Thoracic aorta (tissue), 2 donors: ENCODE measurements around the gene BCL2. TPM values are rescaled to one million over a fixed set of nuclear protein-coding genes. Genes with fewer than 3 reads are reported as not detected.

Experiments
- ATAC-seq: fragments of 150-250 bp; one replicate; pipeline ENCODE4 v1.8.0; 2017; ENCODE audit warnings: low read depth; ENCODE audit not compliant: insufficient number of reproducible peaks, low FRiP score
- DNase-seq: peaks from one replicate; pipeline ENCODE4 v3.0.0-alpha.2; 2020; ENCODE audit warnings: low spot score
- H3K27ac ChIP-seq, 2 donors: fragments of 200-600 bp; sonication (generic); 1 replicate in 1 of 2; 2 replicates in 1 of 2; pipeline ENCODE4 v1.5.1; 2016; ENCODE audit warnings: mild to moderate bottlenecking in 2 of 2, moderate library complexity in 2 of 2
- H3K27me3 ChIP-seq: fragments of 200-600 bp; sonication (generic); replicated peaks from 2 replicates; pipeline ENCODE4 v1.6.0; 2016; ENCODE audit warnings: mild to moderate bottlenecking; ENCODE audit not compliant: insufficient read depth
- H3K36me3 ChIP-seq: fragments of 200-600 bp; sonication (generic); one replicate; pipeline ENCODE4 v1.5.1; 2016
- H3K4me1 ChIP-seq, 2 donors: fragments of 200-600 bp; sonication (generic); 1 replicate in 1 of 2; 2 replicates in 1 of 2; pipeline versions ENCODE4 v1.5.1 to v1.6.0; 2016; ENCODE audit warnings: low read depth in 2 of 2, mild to moderate bottlenecking in 1 of 2; ENCODE audit not compliant: control insufficient read depth in 1 of 2
- H3K4me3 ChIP-seq: fragments of 200-600 bp; sonication (generic); 2 replicates; pipeline ENCODE4 v1.5.1; 2016; ENCODE audit warnings: mild to moderate bottlenecking
- H3K9me3 ChIP-seq: fragments of 200-600 bp; sonication (generic); 2 replicates; pipeline ENCODE4 v1.5.1; 2016
- total RNA-seq, 2 donors: library from RNA; depleted of rRNA; stranded (reverse); fragments of >200 nt; gene quantifications; one replicate each; pipeline versions ENCODE4 v1.1.0 to v1.2.3, GENCODE V29; 2016
- TF ChIP-seq, protein P1 (sequence below): fragments of 200-600 bp; sonication (generic); IDR thresholded peaks from one replicate; pipeline ENCODE4 v1.5.1; 2019; ENCODE audit warnings: antibody characterized with exemption

BCL2 gene
- total RNA-seq, 2 donors from 2014 or later = 22.9 to 29.3 TPM

DNA sequence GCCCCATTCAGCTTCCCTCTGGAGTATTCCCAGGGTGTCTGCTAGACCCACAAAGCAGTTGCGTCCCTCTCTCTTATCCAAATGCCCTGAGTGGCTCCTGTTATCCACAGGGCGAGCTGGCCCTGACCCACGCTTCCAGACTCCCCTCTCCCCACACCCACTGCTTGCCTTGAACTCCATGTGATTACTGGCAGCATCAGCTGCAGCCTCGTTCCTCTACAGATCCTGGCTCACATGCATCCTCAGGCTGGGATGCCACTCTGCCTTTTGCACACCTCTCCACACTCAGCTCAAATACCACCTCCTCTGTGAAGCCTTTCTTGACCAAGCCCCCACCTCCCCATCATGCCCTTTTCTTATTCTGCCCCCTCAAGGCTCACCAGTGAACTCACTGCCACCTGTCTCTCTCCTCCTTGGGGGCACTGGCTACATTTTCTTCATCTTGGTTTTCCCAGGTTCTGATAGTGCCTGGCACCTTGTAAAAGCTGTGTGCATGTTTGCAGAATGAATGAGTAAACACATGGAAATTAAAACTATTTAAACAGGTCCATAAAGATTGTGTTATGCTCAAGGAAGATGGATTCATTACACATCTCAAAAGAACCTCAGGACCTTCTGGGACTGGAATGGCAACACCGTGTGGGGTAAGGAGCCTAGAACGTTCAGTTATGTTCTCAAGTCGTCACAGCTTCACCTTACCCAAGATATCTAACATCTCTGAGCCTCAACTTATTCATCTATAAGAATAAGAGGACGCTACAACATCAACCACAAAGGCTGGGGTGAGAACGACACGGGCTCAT is 165.0 kb downstream of the BCL2 start:
- Histone ChIP-seq H3K4me3 (no peak overlapping the region), H3K36me3 (no peaks in the 10 kb centered on the region), H3K27me3 (no peaks in the 10 kb centered on the region), H3K27ac (no peak overlapping the region), H3K4me1 (peaks cover 21 to 53% of the 10 kb centered on the region in 2 donors), H3K9me3 (no peaks in the 10 kb centered on the region)
- no peak for DNase-seq
- TF ChIP-seq, protein P1, sequence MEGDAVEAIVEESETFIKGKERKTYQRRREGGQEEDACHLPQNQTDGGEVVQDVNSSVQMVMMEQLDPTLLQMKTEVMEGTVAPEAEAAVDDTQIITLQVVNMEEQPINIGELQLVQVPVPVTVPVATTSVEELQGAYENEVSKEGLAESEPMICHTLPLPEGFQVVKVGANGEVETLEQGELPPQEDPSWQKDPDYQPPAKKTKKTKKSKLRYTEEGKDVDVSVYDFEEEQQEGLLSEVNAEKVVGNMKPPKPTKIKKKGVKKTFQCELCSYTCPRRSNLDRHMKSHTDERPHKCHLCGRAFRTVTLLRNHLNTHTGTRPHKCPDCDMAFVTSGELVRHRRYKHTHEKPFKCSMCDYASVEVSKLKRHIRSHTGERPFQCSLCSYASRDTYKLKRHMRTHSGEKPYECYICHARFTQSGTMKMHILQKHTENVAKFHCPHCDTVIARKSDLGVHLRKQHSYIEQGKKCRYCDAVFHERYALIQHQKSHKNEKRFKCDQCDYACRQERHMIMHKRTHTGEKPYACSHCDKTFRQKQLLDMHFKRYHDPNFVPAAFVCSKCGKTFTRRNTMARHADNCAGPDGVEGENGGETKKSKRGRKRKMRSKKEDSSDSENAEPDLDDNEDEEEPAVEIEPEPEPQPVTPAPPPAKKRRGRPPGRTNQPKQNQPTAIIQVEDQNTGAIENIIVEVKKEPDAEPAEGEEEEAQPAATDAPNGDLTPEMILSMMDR = no peak
- ATAC-seq = no peak

DNA sequence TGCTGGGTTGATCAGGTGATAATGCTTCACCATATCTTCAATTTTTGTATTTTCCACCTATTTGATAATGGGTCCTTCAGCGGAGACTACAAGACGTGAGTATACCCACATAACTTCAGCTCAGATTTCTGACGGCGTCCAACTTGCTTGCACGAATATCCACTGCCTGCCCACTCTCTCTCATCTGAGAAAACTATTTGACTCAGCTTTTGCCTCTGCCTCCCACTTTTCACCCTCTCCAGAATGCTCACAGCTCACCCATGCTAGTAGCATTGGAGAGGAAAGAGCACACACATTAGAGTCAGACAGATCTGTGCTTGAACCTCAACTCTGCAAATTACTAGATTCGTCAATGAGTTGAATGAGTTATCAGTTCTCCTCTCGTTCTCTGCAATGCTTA is 166.8 kb downstream of the BCL2 start:
- Histone ChIP-seq H3K36me3 (no peaks in the 10 kb centered on the region), H3K27ac (no peak overlapping the region), H3K4me1 (peaks cover 15 to 53% of the 10 kb centered on the region in 2 donors), H3K27me3 (no peaks in the 10 kb centered on the region), H3K4me3 (no peak overlapping the region), H3K9me3 (no peaks in the 10 kb centered on the region)
- ATAC-seq (no peak), DNase-seq (no peak)
- TF ChIP-seq, protein P1 = no peak

DNA sequence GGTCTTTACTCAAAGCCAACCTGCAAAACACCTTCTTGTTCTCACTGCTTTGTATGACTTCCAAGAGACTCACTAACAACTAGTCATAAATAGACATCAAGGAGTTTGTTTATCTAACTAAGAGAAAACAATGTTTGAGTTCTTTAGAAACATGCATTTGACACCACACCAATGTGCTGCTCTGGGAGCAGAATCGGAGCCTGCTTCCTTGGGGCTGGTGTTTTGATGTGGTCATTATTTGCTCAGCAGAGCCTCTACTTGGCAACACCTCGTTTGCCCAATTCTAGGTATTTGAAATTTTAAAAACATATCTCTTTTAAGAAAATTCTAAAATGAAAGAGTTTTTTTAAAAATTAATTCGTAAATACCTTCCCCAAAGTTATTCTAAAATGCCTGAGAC is 167.5 kb downstream of the BCL2 start:
- H3K9me3 ChIP-seq = no peaks in the 10 kb centered on the region
- H3K27me3 ChIP-seq = no peaks in the 10 kb centered on the region
- H3K4me1 ChIP-seq = peaks cover 11 to 52% of the 10 kb centered on the region in 2 donors
- H3K27ac ChIP-seq = no peak overlapping the region
- no peak overlapping the region for H3K4me3 ChIP-seq
- H3K36me3 ChIP-seq = no peaks in the 10 kb centered on the region
- ATAC-seq (no peak), DNase-seq (no peak)
- TF ChIP-seq, protein P1 = no peak

DNA sequence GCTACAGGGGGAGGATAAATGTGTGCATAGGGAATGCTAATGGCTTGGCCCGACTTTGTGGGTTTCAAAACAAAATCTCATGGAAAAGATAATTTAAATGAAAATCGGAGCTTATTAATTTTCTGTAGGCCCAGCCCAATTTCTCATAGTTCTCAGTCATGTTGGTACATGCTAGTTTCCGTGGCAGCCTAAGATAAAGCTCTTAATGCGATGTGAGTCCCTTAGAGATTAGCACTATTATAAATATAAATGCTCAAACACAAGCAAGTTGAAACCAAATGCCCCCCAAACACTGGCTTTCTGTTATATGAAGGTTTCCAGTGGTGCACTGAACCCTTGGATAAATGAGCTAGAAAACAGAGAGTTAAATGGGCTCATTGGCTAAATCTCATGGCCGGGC is 168.0 kb downstream of the BCL2 start:
- Histone ChIP-seq H3K27me3 (no peaks in the 10 kb centered on the region), H3K9me3 (no peaks in the 10 kb centered on the region), H3K4me1 (peaks cover 12 to 52% of the 10 kb centered on the region in 2 donors), H3K36me3 (no peaks in the 10 kb centered on the region), H3K27ac (no peak overlapping the region), H3K4me3 (no peak overlapping the region)
- DNase-seq = no peak
- TF ChIP-seq, protein P1 = no peak
- no peak for ATAC-seq

DNA sequence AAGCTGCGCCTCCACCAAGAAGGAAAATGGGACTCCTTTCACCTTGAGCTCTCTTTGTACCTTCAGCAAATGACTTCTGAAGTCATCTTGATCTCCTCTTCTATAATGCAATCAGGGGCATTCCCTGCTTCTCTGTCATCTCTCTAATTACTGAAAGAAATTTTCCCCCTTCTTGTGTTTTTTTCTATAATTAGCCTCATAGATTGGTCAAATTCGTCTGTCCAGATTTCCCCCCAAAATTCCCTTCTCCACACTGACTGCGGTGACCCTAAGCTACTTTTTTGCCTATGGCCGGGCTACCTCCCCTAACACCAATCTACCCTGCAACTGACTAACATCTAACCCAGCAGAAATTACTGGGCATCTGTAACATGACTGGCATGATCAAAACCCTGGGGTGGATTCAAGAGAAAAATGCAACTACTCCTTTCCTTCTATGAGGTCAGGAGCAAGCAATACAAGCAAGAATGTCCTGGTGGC is 168.6 kb downstream of the BCL2 start:
- no peaks in the 10 kb centered on the region for H3K27me3 ChIP-seq
- H3K4me1 ChIP-seq = peaks cover 14 to 52% of the 10 kb centered on the region in 2 donors
- TF ChIP-seq, protein P1 = no peak
- no peaks in the 10 kb centered on the region for H3K9me3 ChIP-seq
- H3K27ac ChIP-seq = no peak overlapping the region
- H3K36me3 ChIP-seq = no peaks in the 10 kb centered on the region
- ATAC-seq (no peak), DNase-seq (no peak)
- no peak overlapping the region for H3K4me3 ChIP-seq
